NCI-H82 treated with DMSO at 0.1 percent for 48 hours (cell line): ENCODE measurements around the gene SPTB.

ENCODE experiments used
- DNase-seq: peaks from one replicate; lab custom pipeline; 2025; ENCODE audit not compliant: unreplicated experiment; lab: John Stamatoyannopoulos, UW

SPTB gene

GRCh38 chr14:64768401-64769095, 111.2 kb downstream of the SPTB start:
- no peak for DNase-seq

- DNase-seq, result no peak
Observed at GRCh38 chr14:64767215-64767964, 112.3 kb downstream of the SPTB start.

- no peak for DNase-seq
Observed at GRCh38 chr14:64766430-64767151, 113.1 kb downstream of the SPTB start.

GRCh38 chr14:64765740-64766302, 113.9 kb downstream of the SPTB start:
- no peak for DNase-seq

GRCh38 chr14:64764641-64765520, 114.8 kb downstream of the SPTB start:
- DNase-seq, result peak; percentile 49

- peak; percentile 21 for DNase-seq
Observed at GRCh38 chr14:64763801-64764621, 115.7 kb downstream of the SPTB start.

GRCh38 chr14:64763085-64763782, 116.5 kb downstream of the SPTB start:
- no peak for DNase-seq

- peak; percentile 71 for DNase-seq
Observed at GRCh38 chr14:64762044-64763034, 117.4 kb downstream of the SPTB start.

GRCh38 chr14:64761441-64762043, 118.2 kb downstream of the SPTB start:
- DNase-seq, result no peak

GRCh38 chr14:64760916-64761315, 118.8 kb downstream of the SPTB start:
- DNase-seq, result peak; percentile 3

- DNase-seq, result peak; percentile 1
Observed at GRCh38 chr14:64760146-64760755, 119.5 kb downstream of the SPTB start.

- no peak for DNase-seq
Observed at GRCh38 chr14:64759555-64759938, 120.2 kb downstream of the SPTB start.

GRCh38 chr14:64758691-64759554, 120.8 kb downstream of the SPTB start:
- no peak for DNase-seq

GRCh38 chr14:64758025-64758521, 121.6 kb downstream of the SPTB start:
- no peak for DNase-seq

- no peak for DNase-seq
Observed at GRCh38 chr14:64757601-64758000, 122.1 kb downstream of the SPTB start.

GRCh38 chr14:64756712-64757111, 123.0 kb downstream of the SPTB start:
- DNase-seq, result no peak
